EH (cell line): ENCODE measurements around the gene SND1.
"Not testable (repeated sequence)": the region's sequence is repeated elsewhere in the genome, so short reads cannot be mapped to it uniquely, and the experiment has no call there.

Source experiments
- DNase-seq: peaks from one replicate; pipeline ENCODE4 v3.0.0-alpha.2; 2015; ENCODE audit warnings: low read depth

Gene SND1

GRCh38 chr7:128099204-128099671, 447.2 kb downstream of the SND1 start:
- no peak for DNase-seq

- DNase-seq: no peak
Observed at GRCh38 chr7:128100225-128100948, 448.4 kb downstream of the SND1 start.

- no peak for DNase-seq
Observed at GRCh38 chr7:128100949-128101713, 449.1 kb downstream of the SND1 start.

- no peak for DNase-seq
Observed at GRCh38 chr7:128102490-128103291, 450.7 kb downstream of the SND1 start.

GRCh38 chr7:128103498-128104107, 451.6 kb downstream of the SND1 start:
- DNase-seq: peak; percentile 27

GRCh38 chr7:128104108-128104742, 452.2 kb downstream of the SND1 start:
- DNase-seq: peak; percentile 29

GRCh38 chr7:128105228-128106022, 453.4 kb downstream of the SND1 start:
- no peak for DNase-seq

- DNase-seq: no peak
Observed at GRCh38 chr7:128106821-128107220, 454.8 kb downstream of the SND1 start.

GRCh38 chr7:128107516-128107915, 455.5 kb downstream of the SND1 start:
- not testable (repeated sequence) for DNase-seq

- DNase-seq: no peak
Observed at GRCh38 chr7:128108129-128108528, 456.1 kb downstream of the SND1 start.

- DNase-seq: no peak
Observed at GRCh38 chr7:128108641-128109423, 456.8 kb downstream of the SND1 start.

- not testable (repeated sequence) for DNase-seq
Observed at GRCh38 chr7:128109424-128109969, 457.5 kb downstream of the SND1 start.

- DNase-seq: no peak
Observed at GRCh38 chr7:128110641-128111364, 458.8 kb downstream of the SND1 start.

- DNase-seq: no peak
Observed at GRCh38 chr7:128112018-128112780, 460.2 kb downstream of the SND1 start.

- no peak for DNase-seq
Observed at GRCh38 chr7:128112781-128113221, 460.8 kb downstream of the SND1 start.

GRCh38 chr7:128113839-128114238, 461.8 kb downstream of the SND1 start:
- DNase-seq: no peak

GRCh38 chr7:128114806-128115205, 462.8 kb downstream of the SND1 start:
- no peak for DNase-seq

- peak; percentile 88 for DNase-seq
Observed at GRCh38 chr7:128115336-128115820, 463.4 kb downstream of the SND1 start.
